T-helper 2 cell treated with Interferon-gamma antibody and Interleukin-4, amounts not matched to agents 100 ng/mL and 5 ng/mL, for 36 hours (primary cell): ENCODE measurements around the gene SKI. TPM values are rescaled to one million over a fixed set of nuclear protein-coding genes. Genes with fewer than 3 reads are reported as not detected.
"Not testable (repeated sequence)": the region's sequence is repeated elsewhere in the genome, so short reads cannot be mapped to it uniquely, and the experiment has no call there.

Experiments used
- intact Hi-C: fragments of 100-400 bp; cut with micrococcal nuclease; formaldehyde crosslinking; loops from one replicate; pipeline ENCODE4 v1.15.1; 2023
- total RNA-seq: library from RNA; stranded (reverse); gene quantifications from 2 replicates; pipeline ENCODE4 v1.2.3, GENCODE V29; 2022

The SKI gene
- total RNA-seq, 1 donor from 2014 or later: 61.6 TPM

DNA sequence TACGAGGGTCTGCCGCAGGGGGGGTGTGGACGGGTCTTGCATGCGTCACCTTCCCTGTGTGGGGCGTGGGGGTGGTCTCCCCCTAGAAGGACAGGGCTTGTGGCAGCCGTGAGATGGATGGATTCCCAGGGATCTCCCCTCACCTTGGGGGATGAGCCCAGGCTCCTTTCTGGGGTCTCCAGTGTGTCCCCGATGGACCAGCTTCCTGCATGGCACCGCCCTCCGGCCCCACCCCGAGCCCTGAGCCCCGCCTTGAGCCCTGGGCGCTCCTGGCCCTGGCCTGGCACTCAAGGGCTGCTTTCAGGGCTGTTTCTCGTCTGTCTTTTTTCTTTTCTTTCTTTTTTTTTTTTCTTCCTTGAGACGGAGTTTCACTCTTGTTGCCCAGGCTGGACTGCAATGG lies 59.5 kb downstream of the SKI start:
- intact Hi-C loops: no loop called here

GRCh38 chr1:2288311-2288710 lies 60.2 kb downstream of the SKI start:
- intact Hi-C loops: no loop called here

DNA sequence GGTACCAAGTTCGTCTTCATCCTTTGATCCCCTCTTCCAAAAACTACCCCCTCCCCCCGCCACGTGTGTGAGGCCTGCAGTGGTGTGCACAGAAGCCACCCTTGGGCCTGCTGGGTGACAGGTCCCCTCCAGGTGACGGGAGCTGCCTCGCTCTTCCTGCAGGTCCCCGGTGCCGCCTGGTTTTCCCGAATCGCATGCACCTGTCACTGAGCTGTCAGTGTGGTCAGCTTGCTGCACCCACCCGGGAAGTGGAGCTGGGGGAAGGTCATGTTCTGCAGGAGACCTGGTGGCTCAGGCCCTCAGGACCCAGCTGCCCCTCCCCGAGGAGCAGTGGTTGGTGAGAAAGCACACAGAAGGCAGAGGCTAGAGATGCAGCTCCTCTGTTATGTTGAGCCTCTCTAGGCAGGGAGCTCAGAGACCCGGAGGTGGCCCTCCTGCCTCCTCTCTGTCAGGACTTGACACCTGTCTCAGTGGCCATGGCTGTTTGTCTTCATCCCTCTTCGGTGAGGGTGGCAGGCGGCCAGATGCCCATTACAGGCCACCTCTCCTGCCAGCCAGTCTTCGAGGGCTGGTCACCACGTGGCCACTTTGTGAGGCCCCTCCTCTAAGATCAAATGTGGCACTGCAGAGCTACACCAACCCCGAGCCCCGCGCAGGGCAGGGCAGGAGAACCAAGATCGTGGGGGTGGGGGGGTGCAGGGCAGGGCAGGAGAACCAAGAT lies 60.9 kb downstream of the SKI start:
- intact Hi-C loops: no loop called here

GRCh38 chr1:2289607-2290006 lies 61.5 kb downstream of the SKI start:
- intact Hi-C loops: loop anchor here (1.0 to 2.0 kb wide), 3 partner anchors 12 to 55 kb away; no protein-coding TSS in a partner anchor

- intact Hi-C loops: loop anchor here (1.0 to 2.0 kb wide), 3 partner anchors 11 to 55 kb away; no protein-coding TSS in a partner anchor
Measured at GRCh38 chr1:2290171-2290578, 62.1 kb downstream of the SKI start.

DNA sequence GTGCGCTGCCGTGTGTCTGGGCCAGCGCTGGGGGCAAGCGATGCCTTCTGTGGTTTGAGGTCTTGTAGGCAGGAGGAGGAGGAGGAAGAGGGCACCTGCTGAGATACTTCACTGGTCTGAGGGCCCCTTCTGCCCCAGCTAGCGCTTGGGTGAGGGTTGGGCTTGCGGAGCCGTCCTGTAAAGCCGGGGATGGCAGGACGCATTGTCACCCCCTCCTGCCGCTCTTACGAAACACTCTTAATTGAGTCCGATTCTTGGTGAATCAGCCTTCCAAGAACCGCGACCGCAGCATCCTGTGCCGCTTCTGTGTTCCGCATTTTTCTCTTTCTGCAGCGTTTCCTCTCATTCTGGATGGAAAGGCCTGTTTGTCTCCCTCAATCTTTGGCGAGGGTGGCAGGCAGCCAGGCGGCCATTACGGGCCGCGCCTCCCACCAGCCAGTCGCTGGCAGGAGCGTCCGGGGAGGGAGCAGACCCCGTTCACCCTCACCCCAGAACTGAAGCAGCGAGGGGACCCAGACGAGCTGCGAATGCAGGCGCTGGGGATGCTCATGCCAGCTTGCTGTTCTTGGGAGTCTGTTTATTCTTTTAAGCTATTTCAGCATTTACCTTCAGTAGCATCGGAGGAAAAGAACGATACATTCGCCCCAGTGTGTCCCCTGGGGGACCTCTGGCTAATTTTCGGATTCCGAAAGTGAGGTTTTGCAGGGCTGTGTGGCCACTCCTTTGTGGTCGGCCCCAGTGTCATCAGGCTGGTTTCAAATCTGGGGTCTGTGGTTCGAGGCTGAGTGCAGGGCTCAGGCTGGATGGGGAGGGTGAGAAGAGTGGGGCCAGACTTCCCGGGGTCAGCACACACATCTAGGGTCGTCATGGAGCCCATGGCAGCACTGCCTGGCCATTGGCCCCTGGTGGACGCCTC lies 62.7 kb downstream of the SKI start:
- intact Hi-C loops: loop anchor here (1.0 to 2.0 kb wide), 3 partner anchors 10 to 56 kb away; no protein-coding TSS in a partner anchor

DNA sequence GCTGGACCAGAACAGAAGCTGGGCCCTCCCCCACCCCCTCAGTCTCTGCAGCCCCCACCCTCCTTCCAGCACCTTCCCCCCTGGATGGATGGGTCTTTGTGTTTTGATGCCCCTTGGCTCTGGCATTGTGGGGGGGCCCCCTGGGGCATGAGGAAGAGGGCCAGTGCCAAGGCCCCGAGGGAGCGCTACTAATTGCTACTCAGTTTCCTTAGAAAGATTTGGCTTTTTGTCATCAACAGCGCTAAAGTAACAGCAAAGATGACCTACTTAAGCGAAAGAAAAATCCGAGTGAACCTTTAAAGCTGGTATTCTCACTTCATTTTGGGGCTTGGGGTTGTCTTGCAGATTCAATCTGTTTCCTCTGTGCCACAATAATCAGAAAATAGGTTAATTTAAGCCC lies 63.5 kb downstream of the SKI start:
- intact Hi-C loops: loop anchor here (2.0 kb wide), 1 partner anchor 57 kb away; no protein-coding TSS in a partner anchor

DNA sequence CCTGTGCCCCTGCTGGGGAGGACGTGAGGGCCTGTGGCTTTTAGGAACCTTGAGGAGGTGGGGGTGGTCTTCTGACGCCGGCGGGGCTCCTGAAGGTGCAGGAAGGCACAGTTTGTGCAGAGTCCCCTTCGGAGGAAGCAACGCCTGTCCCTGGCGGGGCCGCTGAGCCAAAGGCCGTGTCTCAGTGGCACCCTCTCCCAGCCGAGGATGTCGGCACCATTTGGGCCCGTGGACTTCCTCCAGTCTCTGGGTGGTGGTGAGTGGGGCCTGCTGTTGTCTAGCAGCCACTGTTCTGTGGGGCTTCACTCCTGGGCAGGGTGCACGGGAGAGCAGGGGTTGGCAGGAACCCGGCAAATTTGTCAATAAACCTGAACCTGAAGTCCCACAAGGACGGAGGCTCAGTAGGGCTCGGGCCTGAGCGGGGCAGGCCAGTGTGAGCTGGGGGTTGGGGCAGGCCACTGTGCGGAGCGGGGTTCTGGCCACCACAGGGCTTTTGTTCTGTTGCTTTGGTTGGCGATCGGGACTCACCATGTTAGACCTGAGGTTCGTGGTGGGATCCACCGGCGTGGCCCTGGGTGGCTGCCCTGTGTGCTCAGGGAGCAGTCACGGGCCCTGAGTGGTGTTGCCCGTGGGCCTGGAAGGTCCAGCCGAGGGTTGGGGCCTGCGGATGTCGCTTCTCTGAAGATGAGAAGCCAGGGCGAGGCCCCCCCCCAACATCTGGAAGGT lies 64.8 kb downstream of the SKI start:
- intact Hi-C loops: no loop called here

GRCh38 chr1:2294033-2294724 lies 66.1 kb downstream of the SKI start:
- intact Hi-C loops: no loop called here

DNA sequence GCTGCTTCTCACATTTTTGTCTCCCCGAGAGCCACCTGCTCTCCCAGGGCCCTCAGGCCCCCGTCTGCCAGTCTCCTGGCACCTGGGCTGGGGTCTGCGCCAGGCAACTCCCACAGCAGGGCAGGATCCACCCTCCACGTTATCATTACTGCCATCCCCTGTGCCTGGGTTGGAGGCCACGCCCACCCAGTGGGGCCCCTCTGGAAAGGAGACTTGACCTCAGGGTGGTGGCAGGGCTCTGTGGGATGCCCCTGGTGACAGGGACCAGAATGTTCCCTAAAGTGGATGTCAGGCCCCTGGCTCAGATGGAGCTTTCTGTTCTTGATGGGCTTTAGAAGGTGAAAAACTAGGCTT lies 66.6 kb downstream of the SKI start:
- intact Hi-C loops: no loop called here

GRCh38 chr1:2295526-2295925 lies 67.4 kb downstream of the SKI start:
- intact Hi-C loops: no loop called here

DNA sequence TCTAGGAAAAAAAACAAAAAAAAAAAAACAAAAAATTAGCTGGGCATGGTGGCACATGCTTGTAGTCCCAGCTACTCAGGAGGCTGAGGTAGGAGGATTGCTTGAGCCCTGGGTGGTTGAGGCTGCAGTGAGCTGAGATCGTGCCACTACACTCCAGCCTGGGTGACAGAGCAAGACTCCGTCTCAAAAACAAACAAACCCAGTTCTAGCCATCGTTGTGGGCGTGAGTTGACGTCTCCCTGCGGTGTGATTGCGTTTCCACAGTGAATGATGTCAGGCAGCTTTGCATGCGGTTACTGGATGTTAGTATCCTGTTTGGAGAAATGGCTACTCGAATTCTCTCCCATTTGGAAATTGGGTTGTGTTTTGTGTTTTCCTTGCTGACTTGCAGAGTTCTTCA lies 68.1 kb downstream of the SKI start:
- intact Hi-C loops: not testable (repeated sequence)

DNA sequence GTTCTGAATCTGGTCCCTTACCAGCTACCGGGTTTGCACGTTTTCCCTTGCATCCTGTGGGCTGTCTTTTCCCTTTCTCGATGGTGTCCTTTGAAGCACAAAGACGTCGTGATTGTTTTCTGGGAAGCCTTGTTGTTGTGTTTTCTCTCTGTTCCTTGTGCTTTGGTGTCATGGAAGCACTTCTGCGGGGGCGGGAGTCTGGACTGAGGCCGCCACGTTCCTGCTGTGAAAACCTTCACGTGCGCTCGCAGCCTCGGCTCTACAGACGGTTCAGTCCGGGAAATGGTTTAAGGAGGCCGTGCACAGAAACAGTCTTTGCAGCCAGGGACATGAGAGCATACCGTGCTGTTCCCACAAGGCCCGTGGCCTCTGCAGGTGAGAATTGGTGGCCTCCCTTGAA lies 68.5 kb downstream of the SKI start:
- intact Hi-C loops: no loop called here

DNA sequence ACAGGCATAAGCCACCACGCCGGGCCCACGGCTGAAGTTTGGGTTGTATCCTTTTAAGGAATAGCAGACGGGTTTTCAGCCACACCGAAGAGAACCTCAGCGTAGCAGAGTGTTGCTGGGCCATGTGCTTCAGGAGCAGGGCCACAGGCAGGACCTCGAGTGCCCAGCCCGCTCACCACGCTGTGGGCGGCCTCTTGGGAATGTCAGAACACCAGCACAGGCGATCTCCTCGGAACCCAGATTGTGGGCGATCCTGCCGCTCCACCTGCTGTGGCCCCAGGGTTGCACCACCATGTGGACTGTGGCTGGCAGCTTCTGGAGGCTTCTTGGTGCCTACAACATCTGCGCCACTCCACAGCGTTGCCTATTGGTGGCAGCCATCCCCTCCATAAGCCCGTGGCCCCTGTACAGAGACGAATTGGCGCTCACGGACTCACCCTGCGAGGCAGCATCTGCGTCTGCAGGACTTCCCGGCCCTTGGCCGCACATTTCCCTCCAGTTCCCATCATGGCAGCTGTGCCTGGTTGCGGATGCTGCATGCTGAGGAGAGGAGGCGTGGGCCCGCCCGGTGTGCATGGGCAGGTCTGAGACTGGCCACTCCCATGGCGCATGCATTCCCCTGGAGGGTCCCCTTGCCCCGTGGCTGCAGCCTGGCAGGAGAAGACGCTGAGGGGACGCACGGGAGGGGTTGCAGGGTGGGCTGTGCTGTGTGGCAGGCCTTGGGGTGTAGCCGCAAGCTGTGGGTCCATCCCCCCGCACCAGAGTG lies 69.3 kb downstream of the SKI start:
- intact Hi-C loops: no loop called here

GRCh38 chr1:2298685-2299084 lies 70.6 kb downstream of the SKI start:
- intact Hi-C loops: no loop called here

DNA sequence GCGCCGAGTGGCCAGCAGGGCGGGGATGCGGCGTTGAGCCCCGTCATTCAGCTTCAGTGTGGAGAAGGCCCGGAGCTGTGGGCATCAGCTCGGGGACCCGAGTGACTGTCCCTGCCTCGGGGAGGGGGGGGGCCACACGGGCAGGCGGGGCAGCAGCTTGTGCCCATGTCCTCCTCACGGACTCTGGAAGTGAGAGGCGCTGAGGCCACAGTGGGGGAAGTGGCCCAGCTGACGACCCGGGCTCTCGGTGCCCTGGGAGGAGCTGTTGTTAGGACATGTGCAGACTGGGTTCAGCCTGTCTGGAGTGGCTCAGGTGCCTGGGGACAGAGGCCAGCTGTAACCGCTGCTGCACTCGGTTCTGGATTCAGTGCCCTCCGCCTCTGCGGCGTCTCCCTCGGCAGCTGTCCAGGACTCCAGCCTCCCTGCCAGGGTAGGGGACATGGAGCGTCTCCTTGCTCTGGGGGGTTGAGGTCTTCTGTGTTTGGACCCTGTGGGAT lies 71.1 kb downstream of the SKI start:
- intact Hi-C loops: no loop called here

GRCh38 chr1:2300004-2300771 lies 72.1 kb downstream of the SKI start:
- intact Hi-C loops: loop anchor here (2.0 to 10.0 kb wide), 3 partner anchors 65 to 105 kb away; partner anchors contain the start of genes FAAP20, MORN1 and RER1

DNA sequence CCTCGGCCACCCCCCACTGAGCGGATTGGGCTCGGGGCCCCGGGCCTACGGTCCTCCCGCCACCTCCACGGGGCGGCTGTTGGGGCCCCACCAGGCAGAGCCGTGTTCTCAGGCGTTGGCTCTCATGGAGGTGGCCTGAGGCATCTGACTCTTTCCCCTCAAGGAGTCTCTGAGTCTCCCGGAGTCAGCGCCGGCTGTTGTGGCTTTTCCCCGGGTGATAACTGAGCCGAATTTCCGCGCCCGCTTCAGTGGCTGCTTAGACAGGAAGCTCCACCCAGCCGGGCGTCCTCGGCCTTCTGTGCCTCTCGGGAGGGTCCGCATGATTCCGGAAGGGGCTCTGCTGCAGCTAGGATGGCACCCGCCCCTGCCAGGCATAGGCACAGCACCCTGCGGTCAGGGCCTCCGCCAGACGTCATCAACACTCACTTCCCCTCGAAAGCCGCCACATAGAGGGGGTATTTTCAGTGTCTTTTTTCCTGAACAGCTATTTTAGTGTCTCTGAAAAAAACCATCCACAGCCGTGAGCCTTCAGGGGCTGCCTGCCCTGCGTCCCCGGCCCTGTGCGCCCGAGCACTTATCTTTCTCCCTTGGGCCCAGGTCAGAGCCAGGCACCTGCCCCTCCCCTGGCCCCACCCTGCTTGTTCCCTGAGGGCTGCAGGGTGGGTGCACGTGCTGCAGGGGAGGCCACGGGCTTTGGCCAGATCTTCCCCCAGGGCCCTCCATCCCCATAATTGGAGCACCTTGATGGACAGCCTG lies 72.9 kb downstream of the SKI start:
- intact Hi-C loops: loop anchor here (1.0 to 10.0 kb wide), 5 partner anchors 11 to 106 kb away; partner anchors contain the start of genes FAAP20, MORN1 and RER1
